Kidney epithelial cell (primary cell): ENCODE data around the gene POLR2F. TPM values are rescaled to one million over a fixed set of nuclear protein-coding genes. Genes with fewer than 3 reads are reported as not detected.
A peak's percentile ranks its signal among the peaks of the same experiment; 100 is the strongest.
"Not testable (repeated sequence)": the region's sequence is repeated elsewhere in the genome, so short reads cannot be mapped to it uniquely, and the experiment has no call there.

Experiments
- DNase-seq: peaks from one replicate; pipeline ENCODE4 v3.0.0-alpha.2; 2010; ENCODE audit warnings: low read depth
- H3K27me3 ChIP-seq: 2 replicates; pipeline ENCODE4 v1.6.0; 2011; ENCODE audit warnings: low read length; ENCODE audit not compliant: control insufficient read depth, insufficient read depth
- H3K36me3 ChIP-seq: 2 replicates; pipeline ENCODE4 v1.5.1; 2011; ENCODE audit warnings: low read length; ENCODE audit not compliant: control insufficient read depth, insufficient read depth
- H3K4me3 ChIP-seq: 2 replicates; pipeline ENCODE4 v1.5.1; 2011; ENCODE audit warnings: low read depth, mild to moderate bottlenecking, control low read depth, low read length
- CTCF ChIP-seq: IDR thresholded peaks from 2 replicates; pipeline ENCODE4 v1.5.1; 2011; ENCODE audit warnings: mild to moderate bottlenecking, moderate library complexity, low read length, control low read depth, inconsistent platforms; ENCODE audit not compliant: insufficient read depth, poor library complexity, severe bottlenecking
- total RNA-seq: library from RNA; depleted of rRNA; stranded (reverse); fragments of >200 nt; gene quantifications from 2 replicates; pipeline ENCODE4 v1.2.3, GENCODE V29; 2015

POLR2F gene
- total RNA-seq, 1 donor from 2014 or later, result 79.8 TPM

GRCh38 chr22:37953062-37953436, 450 bp upstream of the POLR2F start:
- Histone ChIP-seq H3K36me3 (no peaks in the 10 kb centered on the region), H3K27me3 (no peaks in the 10 kb centered on the region), H3K4me3 (peak overlapping the region; percentile 86)
- TF ChIP-seq CTCF, result no peak
- DNase-seq, result no peak

- DNase-seq, result no peak
- Histone ChIP-seq H3K27me3 (no peaks in the 10 kb centered on the region), H3K4me3 (no peak overlapping the region), H3K36me3 (no peaks in the 10 kb centered on the region)
- TF ChIP-seq CTCF, result no peak
Observed at GRCh38 chr22:37954686-37955085, 1.2 kb downstream of the POLR2F start.

- not testable (repeated sequence) for H3K27me3 ChIP-seq, H3K36me3 ChIP-seq, DNase-seq, H3K4me3 ChIP-seq
Observed at GRCh38 chr22:37955825-37956397, 2.4 kb downstream of the POLR2F start.

GRCh38 chr22:37957232-37957631, 3.7 kb downstream of the POLR2F start:
- no peak for DNase-seq
- no peaks in the 10 kb centered on the region for H3K27me3 ChIP-seq
- TF ChIP-seq CTCF, result no peak
- H3K36me3 ChIP-seq, result no peaks in the 10 kb centered on the region
- H3K4me3 ChIP-seq, result no peak overlapping the region

- Histone ChIP-seq H3K36me3 (no peaks in the 10 kb centered on the region), H3K27me3 (no peaks in the 10 kb centered on the region), H3K4me3 (no peak overlapping the region)
- no peak for DNase-seq
- no peak for TF ChIP-seq CTCF
Observed at GRCh38 chr22:37959231-37959825, 5.8 kb downstream of the POLR2F start.

- TF ChIP-seq CTCF, result no peak
- Histone ChIP-seq H3K36me3 (no peaks in the 10 kb centered on the region), H3K4me3 (no peak overlapping the region), H3K27me3 (no peaks in the 10 kb centered on the region)
- no peak for DNase-seq
Observed at GRCh38 chr22:37961062-37961461, 7.6 kb downstream of the POLR2F start.
